Progenitor cell of endocrine pancreas (in vitro differentiated cells): Measurements from ENCODE around the gene RABL3. TPM values are rescaled to one million over a fixed set of nuclear protein-coding genes. Genes with fewer than 3 reads are reported as not detected.
"Not testable (repeated sequence)": the region's sequence is repeated elsewhere in the genome, so short reads cannot be mapped to it uniquely, and the experiment has no call there.

Source experiments
- DNase-seq: peaks from one replicate; pipeline ENCODE4 v3.0.0; 2021; ENCODE audit warnings: low spot score; ENCODE audit not compliant: unreplicated experiment
- H3K27ac Mint-ChIP-seq: 2 replicates; pipeline ENCODE4 v1.8.0; 2021; ENCODE audit warnings: mild to moderate bottlenecking, moderate library complexity, mixed read lengths
- H3K27me3 Mint-ChIP-seq: 2 replicates; pipeline ENCODE4 v1.8.0; 2021; ENCODE audit warnings: mixed read lengths
- H3K36me3 Mint-ChIP-seq: 2 replicates; pipeline ENCODE4 v1.8.0; 2022; ENCODE audit warnings: mixed read lengths; ENCODE audit not compliant: insufficient read depth
- H3K4me1 Mint-ChIP-seq: 2 replicates; pipeline ENCODE4 v1.8.0; 2021; ENCODE audit warnings: low read depth, mixed read lengths
- H3K4me3 Mint-ChIP-seq: 2 replicates; pipeline ENCODE4 v1.8.0; 2021; ENCODE audit warnings: low read depth, mild to moderate bottlenecking, moderate library complexity, mixed read lengths
- H3K9me3 Mint-ChIP-seq: 2 replicates; pipeline ENCODE4 v1.8.0; 2021; ENCODE audit warnings: low read depth, mixed read lengths
- CTCF ChIP-seq: fragments of 200-600 bp; sonication (generic); IDR thresholded peaks from one replicate; pipeline ENCODE4 v1.5.0; 2021; ENCODE audit warnings: antibody characterized with exemption, mild to moderate bottlenecking; ENCODE audit not compliant: unreplicated experiment
- total RNA-seq: library from RNA; stranded (reverse); gene quantifications from 2 replicates; pipeline ENCODE4 v1.2.1, GENCODE V29; 2021

RABL3 gene
- total RNA-seq, 1 donor from 2014 or later: 24.9 TPM

GRCh38 chr3:120681506-120682038 is 60.7 kb downstream of the RABL3 start:
- H3K27me3 Mint-ChIP-seq: no peaks in the 10 kb centered on the region
- H3K36me3 Mint-ChIP-seq: peaks cover 15% of the 10 kb centered on the region
- H3K4me1 Mint-ChIP-seq: peaks cover 67% of the 10 kb centered on the region
- H3K4me3 Mint-ChIP-seq: peak overlapping the region; percentile 51
- peak overlapping the region; percentile 91 for H3K27ac Mint-ChIP-seq
- peaks cover 11% of the 10 kb centered on the region for H3K9me3 Mint-ChIP-seq
- TF ChIP-seq CTCF: no peak
- no peak for DNase-seq

- peaks cover 65% of the 10 kb centered on the region for H3K4me1 Mint-ChIP-seq
- peak overlapping the region; percentile 88 for H3K27ac Mint-ChIP-seq
Measured at GRCh38 chr3:120681018-120681417, 61.3 kb downstream of the RABL3 start.

GRCh38 chr3:120680193-120680894 is 62.0 kb downstream of the RABL3 start:
- TF ChIP-seq CTCF: no peak
- no peaks in the 10 kb centered on the region for H3K27me3 Mint-ChIP-seq
- H3K4me3 Mint-ChIP-seq: peak overlapping the region; percentile 41
- DNase-seq: no peak
- peaks cover 11% of the 10 kb centered on the region for H3K9me3 Mint-ChIP-seq
- peak overlapping the region; percentile 88 for H3K27ac Mint-ChIP-seq
- peaks cover 60% of the 10 kb centered on the region for H3K4me1 Mint-ChIP-seq
- peaks cover 17% of the 10 kb centered on the region for H3K36me3 Mint-ChIP-seq

More at GRCh38 chr3:120681018-120681417, 61.3 kb downstream of the RABL3 start:
- TF ChIP-seq CTCF: no peak
- peak overlapping the region; percentile 51 for H3K4me3 Mint-ChIP-seq
- H3K27me3 Mint-ChIP-seq: no peaks in the 10 kb centered on the region
- no peak for DNase-seq
- H3K9me3 Mint-ChIP-seq: peaks cover 11% of the 10 kb centered on the region
- peaks cover 17% of the 10 kb centered on the region for H3K36me3 Mint-ChIP-seq

- no peaks in the 10 kb centered on the region for H3K27me3 Mint-ChIP-seq
- DNase-seq: no peak
- H3K27ac Mint-ChIP-seq: peak overlapping the region; percentile 97
- H3K9me3 Mint-ChIP-seq: peaks cover 11% of the 10 kb centered on the region
- H3K4me3 Mint-ChIP-seq: peak overlapping the region; percentile 35
- TF ChIP-seq CTCF: no peak
- peaks cover 17% of the 10 kb centered on the region for H3K36me3 Mint-ChIP-seq
- peaks cover 51% of the 10 kb centered on the region for H3K4me1 Mint-ChIP-seq
Measured at GRCh38 chr3:120678984-120679383, 63.3 kb downstream of the RABL3 start.

- Mint-ChIP-seq H3K9me3 (peaks cover 11% of the 10 kb centered on the region), H3K27me3 (no peaks in the 10 kb centered on the region), H3K27ac (peak overlapping the region; percentile 97), H3K36me3 (peaks cover 17% of the 10 kb centered on the region), H3K4me3 (peak overlapping the region; percentile 52), H3K4me1 (peaks cover 47% of the 10 kb centered on the region)
- DNase-seq: peak; percentile 14
- TF ChIP-seq CTCF: no peak
Measured at GRCh38 chr3:120678331-120678947, 63.9 kb downstream of the RABL3 start.

- not testable (repeated sequence) for DNase-seq, H3K4me3 Mint-ChIP-seq, H3K27ac Mint-ChIP-seq, H3K27me3 Mint-ChIP-seq
- Mint-ChIP-seq H3K36me3 (peaks cover 17% of the 10 kb centered on the region), H3K4me1 (peaks cover 36% of the 10 kb centered on the region), H3K9me3 (peaks cover 11% of the 10 kb centered on the region)
Measured at GRCh38 chr3:120677193-120677592, 65.1 kb downstream of the RABL3 start.
